Measurements from ENCODE around the gene ARCN1.

Gene ARCN1

DNA sequence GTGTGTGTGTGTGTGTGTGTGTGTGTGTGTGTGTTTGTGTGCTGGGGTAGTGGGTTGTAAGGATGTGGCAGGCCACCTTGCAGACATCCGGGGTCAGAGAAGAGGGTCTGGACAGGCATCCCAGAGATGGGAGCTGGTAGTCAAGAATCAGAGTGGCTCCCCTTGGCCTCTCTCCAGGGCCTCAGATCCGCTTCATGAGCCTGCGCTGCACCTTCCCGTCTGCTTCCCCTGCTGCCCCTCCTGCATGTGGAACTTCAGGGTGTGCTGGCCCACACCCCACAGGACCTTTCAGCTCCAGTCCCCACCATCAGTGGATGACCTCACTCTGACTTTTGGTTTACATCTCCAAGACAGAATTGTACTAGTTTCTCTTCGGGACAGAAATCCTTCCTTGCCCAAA lies 76.1 kb downstream of the ARCN1 start:
- no peak for DNase-seq (ENCODE audit: extremely low spot score)
- no peak for TF ChIP-seq FOXA1 (IDR thresholded peaks at IDR 0.05)
- ChIA-PET CTCF (no interaction called here), POLR2A (interaction anchor here (0.7 kb wide), 1 partner anchor 16 kb away, joined by 3 read pairs; no protein-coding TSS in a partner anchor)

- TF ChIP-seq L3MBTL2 (conservative IDR thresholded peaks at IDR 0.05) (no peak), SUZ12 (IDR thresholded peaks at IDR 0.05) (no peak), ARNT (IDR thresholded peaks at IDR 0.05) (no peak), SP1 (IDR thresholded peaks at IDR 0.05) (no peak), HDGF (IDR thresholded peaks at IDR 0.05; ENCODE audit: borderline replicate concordance) (no peak), BHLHE40 (IDR thresholded peaks at IDR 0.05; ENCODE audit: borderline replicate concordance) (no peak), FOXK2 (IDR thresholded peaks at IDR 0.05) (no peak), PKNOX1 (IDR thresholded peaks at IDR 0.05) (no peak), CTBP1 (IDR thresholded peaks at IDR 0.05; ENCODE audit: borderline replicate concordance) (no peak), FOXM1 (IDR thresholded peaks at IDR 0.05; ENCODE audit: borderline replicate concordance) (no peak), TARDBP (IDR thresholded peaks at IDR 0.05) (no peak), FOXA1 (IDR thresholded peaks at IDR 0.05) (no peak), LEF1 (IDR thresholded peaks at IDR 0.05; ENCODE audit: borderline replicate concordance) (no peak), ZNF384 (IDR thresholded peaks at IDR 0.05) (no peak), NFRKB (IDR thresholded peaks at IDR 0.05) (no peak)
- CTCF ChIA-PET, result no interaction called here
- DNase-seq (ENCODE audit: extremely low spot score), result no peak
- POLR2A ChIA-PET, result no interaction called here
Observed at GRCh38 chr11:118649941-118650340, 77.7 kb downstream of the ARCN1 start.

GRCh38 chr11:118650366-118650765 lies 78.2 kb downstream of the ARCN1 start:
- TF ChIP-seq CTBP1 (IDR thresholded peaks at IDR 0.05; ENCODE audit: borderline replicate concordance) (no peak), NFRKB (IDR thresholded peaks at IDR 0.05) (no peak), FOXM1 (IDR thresholded peaks at IDR 0.05; ENCODE audit: borderline replicate concordance) (no peak)
- ChIA-PET POLR2A (no interaction called here), CTCF (interaction anchor here (1.2 kb wide), 1 partner anchor 9 kb away, joined by 3 read pairs; no protein-coding TSS in a partner anchor)
- no peak for DNase-seq (ENCODE audit: extremely low spot score)

DNA sequence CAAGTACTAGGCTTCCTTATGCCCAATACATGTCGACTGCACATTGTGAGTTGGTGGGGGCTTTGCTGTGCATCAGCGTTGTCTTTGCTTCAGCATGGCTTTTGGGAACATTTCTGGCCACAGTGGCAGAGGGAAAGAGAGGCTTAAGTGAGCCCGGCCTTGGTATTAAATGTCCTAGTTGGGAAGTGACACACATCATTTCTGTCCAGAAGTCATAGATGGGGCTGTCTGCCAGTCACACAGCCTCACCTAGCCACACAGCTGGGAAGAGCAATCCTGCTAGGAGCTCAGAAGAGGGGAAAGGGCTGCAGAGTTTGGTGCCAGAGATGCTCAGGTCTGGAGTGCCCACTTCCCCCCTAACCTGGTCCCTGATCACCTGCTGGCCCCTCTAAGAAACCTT lies 79.6 kb downstream of the ARCN1 start:
- CTCF ChIA-PET, result no interaction called here
- TF ChIP-seq BHLHE40 (IDR thresholded peaks at IDR 0.05; ENCODE audit: borderline replicate concordance), result no peak
- TF ChIP-seq FOXK2 (IDR thresholded peaks at IDR 0.05), result no peak
- no peak for TF ChIP-seq HDGF (IDR thresholded peaks at IDR 0.05; ENCODE audit: borderline replicate concordance)
- no peak for TF ChIP-seq TARDBP (IDR thresholded peaks at IDR 0.05)
- no peak for TF ChIP-seq SP1 (IDR thresholded peaks at IDR 0.05)
- TF ChIP-seq FOXA1 (IDR thresholded peaks at IDR 0.05), result no peak
- TF ChIP-seq PKNOX1 (IDR thresholded peaks at IDR 0.05), result no peak
- no peak for TF ChIP-seq NFRKB (IDR thresholded peaks at IDR 0.05)
- no peak for TF ChIP-seq FOXM1 (IDR thresholded peaks at IDR 0.05; ENCODE audit: borderline replicate concordance)
- TF ChIP-seq LEF1 (IDR thresholded peaks at IDR 0.05; ENCODE audit: borderline replicate concordance), result no peak
- no peak for TF ChIP-seq ARNT (IDR thresholded peaks at IDR 0.05)
- TF ChIP-seq SUZ12 (IDR thresholded peaks at IDR 0.05), result no peak
- no peak for TF ChIP-seq CTBP1 (IDR thresholded peaks at IDR 0.05; ENCODE audit: borderline replicate concordance)
- TF ChIP-seq ZNF384 (IDR thresholded peaks at IDR 0.05), result no peak
- no peak for TF ChIP-seq ELF4 (IDR thresholded peaks at IDR 0.05)
- TF ChIP-seq L3MBTL2 (conservative IDR thresholded peaks at IDR 0.05), result no peak
- POLR2A ChIA-PET, result interaction anchor here (1.5 kb wide), 1 partner anchor 17 kb away, joined by 4 read pairs; no protein-coding TSS in a partner anchor
- DNase-seq (ENCODE audit: extremely low spot score), result no peak
